ENCODE measurements around the gene SHCBP1L. TPM values are rescaled to one million over a fixed set of nuclear protein-coding genes. Genes with fewer than 3 reads are reported as not detected.
"Not testable (repeated sequence)": the region's sequence is repeated elsewhere in the genome, so short reads cannot be mapped to it uniquely, and the experiment has no call there.

The SHCBP1L gene
- polyA plus RNA-seq, 2 donors: not detected

DNA sequence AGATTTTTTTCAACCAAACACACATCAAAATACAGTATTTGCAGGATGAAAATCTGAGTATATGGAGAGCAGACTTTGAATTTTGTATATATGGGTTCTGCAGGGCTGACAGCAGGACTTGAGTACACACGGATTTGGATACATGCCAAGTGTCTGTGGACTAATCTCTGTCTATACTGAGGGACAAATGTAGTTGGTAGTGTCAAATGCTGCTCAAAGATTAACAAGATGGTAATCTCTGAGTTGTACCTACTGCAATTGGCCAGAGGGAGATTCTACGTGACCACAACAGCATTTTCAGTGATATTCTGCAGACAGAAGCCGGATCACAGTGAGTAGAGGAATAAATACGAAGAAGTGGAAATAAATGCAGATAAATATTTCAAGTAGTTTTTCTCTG is 43.4 kb downstream of the SHCBP1L start:
- H3K36me3 ChIP-seq (ENCODE audit: control insufficient read depth in 2 of 2, insufficient read depth in 2 of 2, low read length in 1 of 2): no peaks in the 10 kb centered on the region
- no peaks in the 10 kb centered on the region for H3K27me3 ChIP-seq (ENCODE audit: control insufficient read depth in 1 of 2, insufficient read depth in 2 of 2, low read length in 2 of 2)
- 67 to 68% methylated on average over 4 of the region's 4 CpGs for WGBS, 2 donors
- H3K4me1 ChIP-seq (ENCODE audit: control insufficient read depth in 2 of 2, insufficient read depth in 2 of 2, low read length in 1 of 2): no peaks in the 10 kb centered on the region
- H3K27ac ChIP-seq (ENCODE audit: low read depth in 2 of 2, low read length in 1 of 2): no peak overlapping the region
- H3K4me3 ChIP-seq (ENCODE audit: low read depth in 1 of 2, low read length in 2 of 2): no peak overlapping the region
- no peaks in the 10 kb centered on the region for H3K9me3 ChIP-seq (ENCODE audit: control insufficient read depth in 2 of 2, insufficient read depth in 1 of 2, low read depth in 1 of 2, low read length in 1 of 2)

- WGBS, 2 donors: 92 to 96% methylated on average over 2 of the region's 2 CpGs
These were observed 47.6 kb downstream of the SHCBP1L start for GRCh38 chr1:182905321-182905720.

DNA sequence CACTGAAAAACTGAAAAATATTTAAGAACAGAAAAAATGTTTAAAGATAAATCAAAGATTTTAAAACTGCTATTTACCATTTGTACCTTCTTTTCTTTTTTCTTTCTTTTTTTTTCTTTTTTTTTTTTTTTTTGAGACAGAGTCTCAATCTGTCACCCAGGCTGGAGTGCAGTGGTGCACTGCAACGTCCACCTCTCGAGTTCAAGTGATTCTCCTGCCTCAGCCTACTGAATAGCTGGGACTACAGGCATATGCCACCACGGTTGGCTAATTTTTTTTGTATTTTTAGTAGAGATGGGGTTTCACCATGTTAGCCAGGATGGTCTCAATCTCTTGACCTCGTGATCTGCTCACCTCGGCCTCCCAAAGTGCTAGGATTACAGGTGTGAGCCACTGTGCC is 51.0 kb downstream of the SHCBP1L start:
- not testable (repeated sequence) for H3K4me1 ChIP-seq (ENCODE audit: control insufficient read depth in 2 of 2, insufficient read depth in 2 of 2, low read length in 1 of 2); H3K36me3 ChIP-seq (ENCODE audit: control insufficient read depth in 2 of 2, insufficient read depth in 2 of 2, low read length in 1 of 2); H3K4me3 ChIP-seq (ENCODE audit: low read depth in 1 of 2, low read length in 2 of 2); H3K27me3 ChIP-seq (ENCODE audit: control insufficient read depth in 1 of 2, insufficient read depth in 2 of 2, low read length in 2 of 2); H3K27ac ChIP-seq (ENCODE audit: low read depth in 2 of 2, low read length in 1 of 2); H3K9me3 ChIP-seq (ENCODE audit: control insufficient read depth in 2 of 2, insufficient read depth in 1 of 2, low read depth in 1 of 2, low read length in 1 of 2)
- 86 to 87% methylated on average over 5 of the region's 5 CpGs for WGBS, 2 donors

More at GRCh38 chr1:182905321-182905720, 47.6 kb downstream of the SHCBP1L start:
- Histone ChIP-seq H3K9me3 (ENCODE audit: control insufficient read depth in 2 of 2, insufficient read depth in 1 of 2, low read depth in 1 of 2, low read length in 1 of 2) (no peaks in the 10 kb centered on the region), H3K27ac (ENCODE audit: low read depth in 2 of 2, low read length in 1 of 2) (no peak overlapping the region), H3K4me3 (ENCODE audit: low read depth in 1 of 2, low read length in 2 of 2) (no peak overlapping the region), H3K36me3 (ENCODE audit: control insufficient read depth in 2 of 2, insufficient read depth in 2 of 2, low read length in 1 of 2) (no peaks in the 10 kb centered on the region), H3K4me1 (ENCODE audit: control insufficient read depth in 2 of 2, insufficient read depth in 2 of 2, low read length in 1 of 2) (no peaks in the 10 kb centered on the region), H3K27me3 (ENCODE audit: control insufficient read depth in 1 of 2, insufficient read depth in 2 of 2, low read length in 2 of 2) (no peaks in the 10 kb centered on the region)

DNA sequence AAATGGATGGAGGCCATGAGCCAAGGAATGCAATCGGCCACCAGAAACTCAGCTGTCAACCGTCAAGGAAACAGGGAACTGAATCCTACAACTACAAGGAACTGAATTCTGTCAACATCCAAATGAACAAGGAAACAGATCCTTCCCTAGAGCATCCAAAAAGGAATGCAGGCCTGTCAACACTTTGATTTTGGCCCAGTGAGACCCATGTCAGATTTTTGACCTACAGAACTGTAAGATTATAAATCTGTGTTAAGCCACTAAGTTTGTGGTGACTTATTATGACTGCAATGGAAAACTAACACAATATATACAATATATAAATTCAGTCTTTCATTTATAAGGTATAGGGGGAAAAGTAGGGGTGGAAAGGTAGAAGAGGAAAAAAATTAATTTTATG is 55.3 kb downstream of the SHCBP1L start:
- Histone ChIP-seq H3K4me1 (ENCODE audit: control insufficient read depth in 2 of 2, insufficient read depth in 2 of 2, low read length in 1 of 2) (no peaks in the 10 kb centered on the region), H3K9me3 (ENCODE audit: control insufficient read depth in 2 of 2, insufficient read depth in 1 of 2, low read depth in 1 of 2, low read length in 1 of 2) (no peaks in the 10 kb centered on the region), H3K27me3 (ENCODE audit: control insufficient read depth in 1 of 2, insufficient read depth in 2 of 2, low read length in 2 of 2) (no peaks in the 10 kb centered on the region), H3K36me3 (ENCODE audit: control insufficient read depth in 2 of 2, insufficient read depth in 2 of 2, low read length in 1 of 2) (no peaks in the 10 kb centered on the region), H3K4me3 (ENCODE audit: low read depth in 1 of 2, low read length in 2 of 2) (no peak overlapping the region), H3K27ac (ENCODE audit: low read depth in 2 of 2, low read length in 1 of 2) (no peak overlapping the region)
- WGBS, 2 donors: 77 to 90% methylated on average over 2 of the region's 2 CpGs

DNA sequence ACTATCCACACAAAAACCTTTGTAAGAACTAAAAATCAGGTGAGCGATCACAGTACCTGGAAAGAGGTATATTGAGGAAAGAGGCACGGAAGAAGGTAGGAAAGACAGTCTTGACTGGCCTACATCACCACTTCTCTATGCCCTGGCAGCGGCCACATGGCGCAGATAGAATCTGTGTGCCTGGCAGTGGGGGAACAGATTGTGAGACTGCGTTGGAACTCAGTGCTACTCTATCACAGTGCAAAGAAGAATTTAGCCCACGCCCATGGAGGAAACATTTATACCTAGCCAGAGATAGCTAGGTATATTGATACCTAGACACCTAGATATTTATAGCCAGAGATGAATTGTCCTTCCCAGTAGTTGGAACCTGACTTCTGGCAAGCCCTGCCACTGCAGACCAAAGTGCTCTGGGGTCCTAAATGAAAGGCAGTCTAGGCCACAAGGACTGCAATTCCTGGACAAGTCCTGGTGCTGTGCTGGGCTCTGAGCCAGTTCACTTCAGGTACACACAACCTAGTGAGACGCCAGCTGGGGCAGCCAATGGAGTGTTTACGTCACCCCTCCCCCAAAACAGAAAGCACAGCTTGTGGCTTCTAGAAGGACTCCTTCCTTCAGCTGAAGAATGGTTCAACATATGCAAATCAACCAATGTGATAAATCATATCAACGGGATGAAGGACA is 61.9 kb downstream of the SHCBP1L start:
- 84 to 88% methylated on average over 9 of the region's 9 CpGs for WGBS, 2 donors
- no peak overlapping the region for H3K4me3 ChIP-seq (ENCODE audit: low read depth in 1 of 2, low read length in 2 of 2)
- H3K9me3 ChIP-seq (ENCODE audit: control insufficient read depth in 2 of 2, insufficient read depth in 1 of 2, low read depth in 1 of 2, low read length in 1 of 2): no peaks in the 10 kb centered on the region
- H3K36me3 ChIP-seq (ENCODE audit: control insufficient read depth in 2 of 2, insufficient read depth in 2 of 2, low read length in 1 of 2): peaks cover 2 to 7% of the 10 kb centered on the region in 2 donors
- H3K4me1 ChIP-seq (ENCODE audit: control insufficient read depth in 2 of 2, insufficient read depth in 2 of 2, low read length in 1 of 2): no peaks in the 10 kb centered on the region
- H3K27ac ChIP-seq (ENCODE audit: low read depth in 2 of 2, low read length in 1 of 2): no peak overlapping the region
- no peaks in the 10 kb centered on the region for H3K27me3 ChIP-seq (ENCODE audit: control insufficient read depth in 1 of 2, insufficient read depth in 2 of 2, low read length in 2 of 2)

DNA sequence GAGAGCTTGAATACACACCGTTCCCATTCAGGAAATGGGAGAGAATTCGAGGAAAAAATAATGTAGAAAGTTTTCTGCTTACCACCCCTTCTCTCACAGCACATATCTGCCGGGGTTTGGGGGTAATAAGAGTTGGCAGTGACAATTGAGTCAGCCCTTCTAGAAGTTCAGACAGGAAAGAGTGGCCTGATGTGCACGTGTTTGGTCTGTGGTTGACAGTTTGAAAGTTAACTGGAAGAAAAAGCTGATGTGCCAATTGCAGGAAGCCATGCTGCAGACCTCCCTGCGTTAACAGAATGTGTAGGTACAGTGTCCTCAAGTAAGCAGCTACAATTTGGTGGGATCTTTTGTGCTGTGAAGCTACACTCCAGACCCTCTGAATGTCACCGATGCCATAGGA is 63.0 kb downstream of the SHCBP1L start:
- no peaks in the 10 kb centered on the region for H3K4me1 ChIP-seq (ENCODE audit: control insufficient read depth in 2 of 2, insufficient read depth in 2 of 2, low read length in 1 of 2)
- WGBS, 2 donors: 65% methylated on average over 6 of the region's 6 CpGs
- no peak overlapping the region for H3K4me3 ChIP-seq (ENCODE audit: low read depth in 1 of 2, low read length in 2 of 2)
- no peaks in the 10 kb centered on the region for H3K27me3 ChIP-seq (ENCODE audit: control insufficient read depth in 1 of 2, insufficient read depth in 2 of 2, low read length in 2 of 2)
- no peaks in the 10 kb centered on the region for H3K9me3 ChIP-seq (ENCODE audit: control insufficient read depth in 2 of 2, insufficient read depth in 1 of 2, low read depth in 1 of 2, low read length in 1 of 2)
- peaks cover 4 to 9% of the 10 kb centered on the region in 2 donors for H3K36me3 ChIP-seq (ENCODE audit: control insufficient read depth in 2 of 2, insufficient read depth in 2 of 2, low read length in 1 of 2)
- H3K27ac ChIP-seq (ENCODE audit: low read depth in 2 of 2, low read length in 1 of 2): no peak overlapping the region

- WGBS, 2 donors: 74 to 75% methylated on average over 7 of the region's 7 CpGs
These were observed 64.0 kb downstream of the SHCBP1L start for GRCh38 chr1:182888736-182889531.

DNA sequence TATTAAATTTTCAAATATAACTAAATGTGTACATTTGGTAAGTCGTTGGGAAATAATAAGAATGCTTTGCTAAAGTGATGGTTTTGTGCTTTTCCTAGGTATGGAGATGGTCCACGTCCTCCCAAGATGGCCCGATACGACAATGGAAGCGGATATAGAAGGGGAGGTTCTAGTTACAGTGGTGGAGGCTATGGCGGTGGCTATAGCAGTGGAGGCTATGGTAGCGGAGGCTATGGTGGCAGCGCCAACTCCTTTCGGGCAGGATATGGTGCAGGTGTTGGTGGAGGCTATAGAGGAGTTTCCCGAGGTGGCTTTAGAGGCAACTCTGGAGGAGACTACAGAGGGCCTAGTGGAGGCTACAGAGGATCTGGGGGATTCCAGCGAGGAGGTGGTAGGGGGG is 66.0 kb downstream of the SHCBP1L start:
- H3K4me1 ChIP-seq (ENCODE audit: control insufficient read depth in 2 of 2, insufficient read depth in 2 of 2, low read length in 1 of 2): no peaks in the 10 kb centered on the region
- no peaks in the 10 kb centered on the region for H3K27me3 ChIP-seq (ENCODE audit: control insufficient read depth in 1 of 2, insufficient read depth in 2 of 2, low read length in 2 of 2)
- H3K4me3 ChIP-seq (ENCODE audit: low read depth in 1 of 2, low read length in 2 of 2): no peak overlapping the region
- no peak overlapping the region for H3K27ac ChIP-seq (ENCODE audit: low read depth in 2 of 2, low read length in 1 of 2)
- H3K36me3 ChIP-seq (ENCODE audit: control insufficient read depth in 2 of 2, insufficient read depth in 2 of 2, low read length in 1 of 2): peaks cover 10 to 16% of the 10 kb centered on the region in 2 donors
- H3K9me3 ChIP-seq (ENCODE audit: control insufficient read depth in 2 of 2, insufficient read depth in 1 of 2, low read depth in 1 of 2, low read length in 1 of 2): no peaks in the 10 kb centered on the region
- WGBS, 2 donors: 98 to 99% methylated on average over 11 of the region's 11 CpGs

More at GRCh38 chr1:182888736-182889531, 64.0 kb downstream of the SHCBP1L start:
- Histone ChIP-seq H3K9me3 (ENCODE audit: control insufficient read depth in 2 of 2, insufficient read depth in 1 of 2, low read depth in 1 of 2, low read length in 1 of 2) (no peaks in the 10 kb centered on the region), H3K36me3 (ENCODE audit: control insufficient read depth in 2 of 2, insufficient read depth in 2 of 2, low read length in 1 of 2) (peaks cover 6 to 13% of the 10 kb centered on the region in 2 donors), H3K4me1 (ENCODE audit: control insufficient read depth in 2 of 2, insufficient read depth in 2 of 2, low read length in 1 of 2) (no peaks in the 10 kb centered on the region), H3K4me3 (ENCODE audit: low read depth in 1 of 2, low read length in 2 of 2) (no peak overlapping the region), H3K27ac (ENCODE audit: low read depth in 2 of 2, low read length in 1 of 2) (no peak overlapping the region), H3K27me3 (ENCODE audit: control insufficient read depth in 1 of 2, insufficient read depth in 2 of 2, low read length in 2 of 2) (no peaks in the 10 kb centered on the region)

DNA sequence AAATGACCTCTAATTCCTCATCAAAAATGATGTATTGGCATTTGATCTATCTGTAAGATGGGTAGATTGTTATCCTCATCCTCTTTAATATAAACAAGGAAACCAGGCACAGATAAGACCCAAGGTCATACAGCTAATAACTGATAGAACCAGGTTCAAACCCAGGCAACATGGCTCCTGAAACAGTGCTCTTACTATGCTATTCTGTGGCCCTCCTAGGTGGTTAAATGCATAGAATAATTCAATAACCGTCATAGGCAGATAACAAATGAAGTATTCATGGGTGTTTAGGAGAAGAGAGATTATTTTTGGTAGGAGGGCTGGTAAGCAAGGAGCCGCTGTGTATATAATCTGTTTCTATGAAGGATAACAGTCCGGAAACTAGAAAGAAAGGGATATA is 67.4 kb downstream of the SHCBP1L start:
- no peaks in the 10 kb centered on the region for H3K4me1 ChIP-seq (ENCODE audit: control insufficient read depth in 2 of 2, insufficient read depth in 2 of 2, low read length in 1 of 2)
- no peak overlapping the region for H3K27ac ChIP-seq (ENCODE audit: low read depth in 2 of 2, low read length in 1 of 2)
- peaks cover 10 to 19% of the 10 kb centered on the region in 2 donors for H3K36me3 ChIP-seq (ENCODE audit: control insufficient read depth in 2 of 2, insufficient read depth in 2 of 2, low read length in 1 of 2)
- 95% methylated on average over 3 of the region's 3 CpGs for WGBS, 2 donors
- no peaks in the 10 kb centered on the region for H3K27me3 ChIP-seq (ENCODE audit: control insufficient read depth in 1 of 2, insufficient read depth in 2 of 2, low read length in 2 of 2)
- H3K9me3 ChIP-seq (ENCODE audit: control insufficient read depth in 2 of 2, insufficient read depth in 1 of 2, low read depth in 1 of 2, low read length in 1 of 2): no peaks in the 10 kb centered on the region
- no peak overlapping the region for H3K4me3 ChIP-seq (ENCODE audit: low read depth in 1 of 2, low read length in 2 of 2)

GRCh38 chr1:182884872-182885271 is 68.1 kb downstream of the SHCBP1L start:
- no peaks in the 10 kb centered on the region for H3K9me3 ChIP-seq (ENCODE audit: control insufficient read depth in 2 of 2, insufficient read depth in 1 of 2, low read depth in 1 of 2, low read length in 1 of 2)
- no peak overlapping the region for H3K4me3 ChIP-seq (ENCODE audit: low read depth in 1 of 2, low read length in 2 of 2)
- no peak overlapping the region for H3K27ac ChIP-seq (ENCODE audit: low read depth in 2 of 2, low read length in 1 of 2)
- H3K27me3 ChIP-seq (ENCODE audit: control insufficient read depth in 1 of 2, insufficient read depth in 2 of 2, low read length in 2 of 2): no peaks in the 10 kb centered on the region
- peaks cover 10 to 21% of the 10 kb centered on the region in 2 donors for H3K36me3 ChIP-seq (ENCODE audit: control insufficient read depth in 2 of 2, insufficient read depth in 2 of 2, low read length in 1 of 2)
- H3K4me1 ChIP-seq (ENCODE audit: control insufficient read depth in 2 of 2, insufficient read depth in 2 of 2, low read length in 1 of 2): no peaks in the 10 kb centered on the region

Data from esophagus (tissue), 2 donors.